Nephron (organoid): ENCODE measurements around the gene SPPL2B.

Source experiments
- H3K27ac Mint-ChIP-seq, 3 experiments: 2 replicates each; pipeline ENCODE4 v1.8.0; 2020; ENCODE audit warnings: mixed read lengths in 3 of 3, mild to moderate bottlenecking in 2 of 3, moderate library complexity in 1 of 3
- H3K27me3 Mint-ChIP-seq: 2 replicates; pipeline ENCODE4 v1.8.0; 2021; ENCODE audit warnings: low read depth, mild to moderate bottlenecking, moderate library complexity, mixed read lengths
- H3K36me3 Mint-ChIP-seq: 2 replicates; pipeline ENCODE4 v1.8.0; 2020; ENCODE audit warnings: low read depth, mixed read lengths
- H3K4me1 Mint-ChIP-seq: 2 replicates; pipeline ENCODE4 v1.8.0; 2020; ENCODE audit warnings: mixed read lengths
- H3K4me3 Mint-ChIP-seq, 3 experiments: 2 replicates each; pipeline ENCODE4 v1.8.0; 2020; ENCODE audit warnings: mild to moderate bottlenecking in 3 of 3, mixed read lengths in 3 of 3, moderate library complexity in 2 of 3
- H3K9me3 Mint-ChIP-seq: 2 replicates; pipeline ENCODE4 v1.8.0; 2020; ENCODE audit warnings: mixed read lengths
- CTCF ChIP-seq, 3 experiments: fragments of 200-600 bp; sonication (generic); IDR thresholded peaks; one replicate each; pipeline ENCODE4 v1.5.0; 2021; ENCODE audit warnings: antibody characterized with exemption in 3 of 3; ENCODE audit not compliant: unreplicated experiment in 3 of 3

The SPPL2B gene

GRCh38 chr19:2398735-2399305, 70.3 kb downstream of the SPPL2B start:
- H3K27ac Mint-ChIP-seq: no peak overlapping the region
- H3K4me1 Mint-ChIP-seq: no peaks in the 10 kb centered on the region
- peaks cover 3% of the 10 kb centered on the region for H3K36me3 Mint-ChIP-seq
- peaks cover 3% of the 10 kb centered on the region for H3K27me3 Mint-ChIP-seq
- no peak for TF ChIP-seq CTCF (IDR thresholded peaks at IDR 0.05; ENCODE audit: unreplicated experiment in 3 of 3)
- peaks cover 4% of the 10 kb centered on the region for H3K9me3 Mint-ChIP-seq
- no peak overlapping the region for H3K4me3 Mint-ChIP-seq

GRCh38 chr19:2399582-2399981, 71.1 kb downstream of the SPPL2B start:
- no peak overlapping the region for H3K4me3 Mint-ChIP-seq
- H3K27me3 Mint-ChIP-seq: no peaks in the 10 kb centered on the region
- TF ChIP-seq CTCF (IDR thresholded peaks at IDR 0.05; ENCODE audit: unreplicated experiment in 3 of 3): no peak
- no peaks in the 10 kb centered on the region for H3K4me1 Mint-ChIP-seq
- peaks cover 7% of the 10 kb centered on the region for H3K9me3 Mint-ChIP-seq
- no peak overlapping the region for H3K27ac Mint-ChIP-seq
- H3K36me3 Mint-ChIP-seq: peaks cover 3% of the 10 kb centered on the region
